K562 (cell line): ENCODE results near the gene TSPOAP1. TPM values are rescaled to one million over a fixed set of nuclear protein-coding genes. Genes with fewer than 3 reads are reported as not detected.
A peak's percentile ranks its signal among the peaks of the same experiment; 100 is the strongest.

Source experiments
- CCAR2 ChIP-seq: fragments of 200-400 bp; formaldehyde crosslinking; IDR thresholded peaks from 2 replicates; pipeline ENCODE4 v1.6.1; 2017; ENCODE audit warnings: mild to moderate bottlenecking, low read depth, low read length
- EP400 ChIP-seq: fragments of 450-650 bp; IDR thresholded peaks from 2 replicates; pipeline ENCODE4 v1.6.1; 2017; ENCODE audit warnings: antibody characterized with exemption, mild to moderate bottlenecking, moderate library complexity
- KLF10 ChIP-seq: fragments of 250-450 bp; sonication (Bioruptor Pico); IDR thresholded peaks from 2 replicates; pipeline ENCODE4 v1.6.1; 2021; ENCODE audit warnings: matching md5 sums
- NCOR1 ChIP-seq: fragments of 450-650 bp; IDR thresholded peaks from 2 replicates; pipeline ENCODE4 v1.6.1; 2016; ENCODE audit warnings: mild to moderate bottlenecking, moderate library complexity
- NFE2L1 ChIP-seq: fragments of 450-650 bp; IDR thresholded peaks from 2 replicates; pipeline ENCODE4 v1.6.1; 2016; ENCODE audit warnings: missing genetic modification characterization, low read depth, mild to moderate bottlenecking, missing compliant biosample characterization, moderate library complexity, borderline replicate concordance
- SAFB2 ChIP-seq: fragments of 200-400 bp; formaldehyde crosslinking; IDR thresholded peaks from 2 replicates; pipeline ENCODE4 v1.6.1; 2018; ENCODE audit warnings: borderline replicate concordance, low read length, low read depth, moderate library complexity; ENCODE audit not compliant: severe bottlenecking
- SMARCE1 ChIP-seq: fragments of 450-650 bp; IDR thresholded peaks from 2 replicates; pipeline ENCODE4 v1.7.1; 2016; ENCODE audit warnings: mild to moderate bottlenecking
- SRSF3 ChIP-seq: fragments of 200-400 bp; formaldehyde crosslinking; IDR thresholded peaks from 2 replicates; pipeline ENCODE4 v1.6.1; 2016; ENCODE audit warnings: mild to moderate bottlenecking, low read length, moderate library complexity; ENCODE audit not compliant: insufficient read depth
- ZNF79 ChIP-seq: fragments of 250-450 bp; sonication (Bioruptor Pico); IDR thresholded peaks from 2 replicates; pipeline ENCODE4 v1.4.0; 2020; ENCODE audit warnings: low read depth, mild to moderate bottlenecking, moderate library complexity
- polyA plus RNA-seq, 8 experiments: library from polyadenylated mRNA; depleted of rRNA in 4 of 8; stranded (reverse) in 5 of 8; unstranded in 3 of 8; fragments of >200 nt; fragmentation: Nextera tagmentation in 2 of 8; fragmentation: Illumina TruSeq in 1 of 8; extraction: Ambion mirVana in 2 of 8; extraction: Trizol in 1 of 8; gene quantifications; 2 replicates each; pipeline versions ENCODE4 v1.2.1 to v1.2.3, GENCODE V29; 2011 to 2014; ENCODE audit warnings: inconsistent platforms in 1 of 8, missing spikeins in 1 of 8
- total RNA-seq, 7 experiments: library from RNA; depleted of rRNA in 6 of 7; stranded (reverse); fragments of >200 nt in 6 of 7; fragmentation: Illumina TruSeq in 2 of 7; extraction: Trizol in 2 of 7; gene quantifications; 2 replicates each; pipeline versions ENCODE4 v1.2.1 to v1.2.3, GENCODE V29; 2011 to 2021; ENCODE audit warnings: low replicate concordance in 1 of 7
- TF ChIP-seq, protein P1 (sequence below): conservative IDR thresholded peaks from 2 replicates; pipeline ENCODE4 v1.6.1; 2011; ENCODE audit warnings: low read depth, mild to moderate bottlenecking, low read length; ENCODE audit not compliant: control insufficient read depth
- TF ChIP-seq, protein P2 (sequence below), 2 experiments: fragments of 450-650 bp in 1 of 2; sonication (generic) in 1 of 2; formaldehyde crosslinking; conservative IDR thresholded peaks; 2 replicates each; pipeline versions ENCODE4 v1.4.0 to v1.8.1; 2020 to 2022; ENCODE audit warnings: mild to moderate bottlenecking in 1 of 2, missing genetic modification reagents in 1 of 2
- TF ChIP-seq, protein P3 (sequence below), 2 experiments: IDR thresholded peaks in 1 of 2; conservative IDR thresholded peaks in 1 of 2; 2 replicates each; pipeline ENCODE4 v1.6.1; 2016; ENCODE audit warnings: low read depth in 2 of 2, mild to moderate bottlenecking in 1 of 2, missing compliant biosample characterization in 1 of 2, missing genetic modification characterization in 1 of 2, moderate library complexity in 1 of 2
- TF ChIP-seq, protein P4 (sequence below), 2 experiments: fragments of 250-450 bp in 1 of 2; fragments of 450-650 bp in 1 of 2; sonication (Bioruptor Pico) in 1 of 2; IDR thresholded peaks; 2 replicates each; pipeline versions ENCODE4 v1.6.1 to v1.8.0; 2016 to 2021; ENCODE audit warnings: mild to moderate bottlenecking in 2 of 2, moderate library complexity in 2 of 2, missing compliant biosample characterization in 1 of 2, missing genetic modification characterization in 1 of 2
- TF ChIP-seq, protein P5 (sequence below), 2 experiments: fragments of 450-650 bp; IDR thresholded peaks; 2 replicates each; pipeline ENCODE4 v1.6.1; 2016

TSPOAP1 gene
- total and polyA plus RNA-seq, 9 of the 15 experiments (the other 6 are each of a cell fraction or from before 2014, with no cell fraction given) = 0.87 to 3.9 (median 1.8) TPM; not detected in 2

DNA sequence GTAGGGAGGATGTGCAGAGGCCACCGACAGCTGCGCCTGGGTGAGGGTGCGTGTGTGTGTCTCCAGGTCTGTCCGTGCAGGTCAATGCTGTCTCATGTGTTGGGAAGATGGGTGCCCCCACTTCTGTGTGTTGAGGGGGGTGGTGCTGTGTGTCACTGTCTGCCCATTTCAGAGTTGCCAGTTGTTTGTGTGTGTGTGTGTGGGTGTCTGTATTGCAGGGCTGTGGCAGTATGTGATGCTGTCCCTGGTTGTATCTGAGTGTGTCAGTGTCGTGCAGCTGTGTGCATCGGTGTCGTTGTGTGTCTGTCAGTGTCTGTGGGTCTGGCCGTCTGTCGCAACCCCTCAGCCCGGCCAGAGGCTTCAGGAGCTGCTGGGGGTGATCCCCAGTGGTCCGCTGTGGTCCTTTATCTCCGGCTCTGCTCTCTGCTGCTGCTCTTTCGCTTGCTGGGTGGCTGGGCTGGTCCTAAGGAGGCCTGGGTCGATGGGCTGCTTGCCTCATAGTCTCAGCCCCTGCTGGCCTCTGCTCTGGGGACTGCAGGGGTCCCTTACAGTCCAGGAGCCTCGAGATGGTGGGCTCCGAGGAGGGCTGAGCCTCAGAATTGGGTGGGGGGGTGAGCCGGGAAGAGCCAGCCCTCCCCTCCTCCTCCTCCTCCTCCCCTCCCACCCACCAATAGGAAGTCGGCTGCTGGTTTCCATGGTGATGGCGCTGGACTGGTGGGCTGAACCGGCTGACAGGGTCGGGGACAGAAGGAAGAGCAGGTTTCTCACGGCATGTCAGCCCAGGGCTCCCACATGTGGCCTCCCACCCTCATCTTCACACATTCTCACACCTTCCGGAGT, at the start of gene TSPOAP1 (continued):
- TF ChIP-seq, protein P1, sequence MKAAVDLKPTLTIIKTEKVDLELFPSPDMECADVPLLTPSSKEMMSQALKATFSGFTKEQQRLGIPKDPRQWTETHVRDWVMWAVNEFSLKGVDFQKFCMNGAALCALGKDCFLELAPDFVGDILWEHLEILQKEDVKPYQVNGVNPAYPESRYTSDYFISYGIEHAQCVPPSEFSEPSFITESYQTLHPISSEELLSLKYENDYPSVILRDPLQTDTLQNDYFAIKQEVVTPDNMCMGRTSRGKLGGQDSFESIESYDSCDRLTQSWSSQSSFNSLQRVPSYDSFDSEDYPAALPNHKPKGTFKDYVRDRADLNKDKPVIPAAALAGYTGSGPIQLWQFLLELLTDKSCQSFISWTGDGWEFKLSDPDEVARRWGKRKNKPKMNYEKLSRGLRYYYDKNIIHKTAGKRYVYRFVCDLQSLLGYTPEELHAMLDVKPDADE = 0 out of 2 replicates have a peak, but pooled peaks have one; percentile 43
- TF ChIP-seq SRSF3 (peak; percentile 30; the same call in 1 of the 2 replicates), NFE2L1 (tag) (no peak), SAFB2 (no peak), EP400 (no peak), ZNF79 (CRISPR knock-in tag) (no peak), SMARCE1 (peak; percentile 56; the same call in 1 of the 2 replicates), KLF10 (CRISPR knock-in tag) (peak; percentile 13; the same call in 1 of the 2 replicates), CCAR2 (peak; percentile 12), NCOR1 (peak; percentile 61)
- TF ChIP-seq, protein P2, sequence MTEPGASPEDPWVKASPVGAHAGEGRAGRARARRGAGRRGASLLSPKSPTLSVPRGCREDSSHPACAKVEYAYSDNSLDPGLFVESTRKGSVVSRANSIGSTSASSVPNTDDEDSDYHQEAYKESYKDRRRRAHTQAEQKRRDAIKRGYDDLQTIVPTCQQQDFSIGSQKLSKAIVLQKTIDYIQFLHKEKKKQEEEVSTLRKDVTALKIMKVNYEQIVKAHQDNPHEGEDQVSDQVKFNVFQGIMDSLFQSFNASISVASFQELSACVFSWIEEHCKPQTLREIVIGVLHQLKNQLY (CRISPR knock-in tag; conservative IDR thresholded peaks at IDR 0.05) = no peak
- TF ChIP-seq, protein P3, sequence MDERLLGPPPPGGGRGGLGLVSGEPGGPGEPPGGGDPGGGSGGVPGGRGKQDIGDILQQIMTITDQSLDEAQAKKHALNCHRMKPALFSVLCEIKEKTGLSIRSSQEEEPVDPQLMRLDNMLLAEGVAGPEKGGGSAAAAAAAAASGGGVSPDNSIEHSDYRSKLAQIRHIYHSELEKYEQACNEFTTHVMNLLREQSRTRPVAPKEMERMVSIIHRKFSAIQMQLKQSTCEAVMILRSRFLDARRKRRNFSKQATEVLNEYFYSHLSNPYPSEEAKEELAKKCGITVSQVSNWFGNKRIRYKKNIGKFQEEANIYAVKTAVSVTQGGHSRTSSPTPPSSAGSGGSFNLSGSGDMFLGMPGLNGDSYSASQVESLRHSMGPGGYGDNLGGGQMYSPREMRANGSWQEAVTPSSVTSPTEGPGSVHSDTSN (CRISPR knock-in tag; IDR thresholded peaks at IDR 0.05; ENCODE audit: low read depth) = no peak
- TF ChIP-seq, protein P3 (tag; conservative IDR thresholded peaks at IDR 0.05; ENCODE audit: low read depth) = no peak
- TF ChIP-seq, protein P4, sequence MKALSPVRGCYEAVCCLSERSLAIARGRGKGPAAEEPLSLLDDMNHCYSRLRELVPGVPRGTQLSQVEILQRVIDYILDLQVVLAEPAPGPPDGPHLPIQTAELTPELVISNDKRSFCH (CRISPR knock-in tag; IDR thresholded peaks at IDR 0.05) = no peak
- TF ChIP-seq, protein P4 (tag; IDR thresholded peaks at IDR 0.05) = peak; percentile 11; the same call in 1 of the 2 replicates
- TF ChIP-seq, protein P5, sequence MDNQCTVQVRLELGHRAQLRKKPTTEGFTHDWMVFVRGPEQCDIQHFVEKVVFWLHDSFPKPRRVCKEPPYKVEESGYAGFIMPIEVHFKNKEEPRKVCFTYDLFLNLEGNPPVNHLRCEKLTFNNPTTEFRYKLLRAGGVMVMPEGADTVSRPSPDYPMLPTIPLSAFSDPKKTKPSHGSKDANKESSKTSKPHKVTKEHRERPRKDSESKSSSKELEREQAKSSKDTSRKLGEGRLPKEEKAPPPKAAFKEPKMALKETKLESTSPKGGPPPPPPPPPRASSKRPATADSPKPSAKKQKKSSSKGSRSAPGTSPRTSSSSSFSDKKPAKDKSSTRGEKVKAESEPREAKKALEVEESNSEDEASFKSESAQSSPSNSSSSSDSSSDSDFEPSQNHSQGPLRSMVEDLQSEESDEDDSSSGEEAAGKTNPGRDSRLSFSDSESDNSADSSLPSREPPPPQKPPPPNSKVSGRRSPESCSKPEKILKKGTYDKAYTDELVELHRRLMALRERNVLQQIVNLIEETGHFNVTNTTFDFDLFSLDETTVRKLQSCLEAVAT (IDR thresholded peaks at IDR 0.05) = peak; percentile 90 to 97
